H1 (cell line): Measurements from ENCODE around the gene TLR9. TPM values are rescaled to one million over a fixed set of nuclear protein-coding genes. Genes with fewer than 3 reads are reported as not detected.
A peak's percentile ranks its signal among the peaks of the same experiment; 100 is the strongest.

ENCODE experiments used
- ATF3 ChIP-seq: IDR thresholded peaks from 2 replicates; pipeline ENCODE4 v1.6.1; 2011; ENCODE audit warnings: low read depth, mild to moderate bottlenecking, low read length; ENCODE audit not compliant: insufficient read depth
- BRCA1 ChIP-seq: IDR thresholded peaks from 2 replicates; pipeline ENCODE4 v1.6.1; 2012; ENCODE audit warnings: low read depth, low read length, improper control_type of control experiment
- CBX5 ChIP-seq: fragments of 300-800, 300-1000 bp; sonication (generic); IDR thresholded peaks from 2 replicates; pipeline ENCODE4 v1.7.1; 2016; ENCODE audit warnings: antibody characterized with exemption, low read length, low read depth
- CHD1 ChIP-seq: IDR thresholded peaks from 2 replicates; pipeline ENCODE4 v1.6.1; 2012; ENCODE audit warnings: low read depth, low read length, improper control_type of control experiment
- CTBP2 ChIP-seq: IDR thresholded peaks from 2 replicates; pipeline ENCODE4 v1.7.0; 2011; ENCODE audit warnings: borderline replicate concordance, mild to moderate bottlenecking, moderate library complexity, mixed read lengths, low read length; ENCODE audit not compliant: insufficient read depth, insufficient read length
- CTCF ChIP-seq, 3 experiments: IDR thresholded peaks; 1 replicate in 2 of 3; 2 replicates in 1 of 3; pipeline versions ENCODE4 v1.5.1 to v1.6.1; 2011; ENCODE audit warnings: low read length in 3 of 3, mild to moderate bottlenecking in 3 of 3, inconsistent platforms in 2 of 3, low read depth in 1 of 3, moderate library complexity in 1 of 3; ENCODE audit not compliant: insufficient read depth in 1 of 3; ENCODE audit errors: control extremely low read depth in 1 of 3
- EP300 ChIP-seq, 2 experiments: IDR thresholded peaks; 1 replicate in 1 of 2; 2 replicates in 1 of 2; pipeline ENCODE4 v1.6.1; 2011 to 2012; ENCODE audit warnings: low read depth in 2 of 2, low read length in 2 of 2, mild to moderate bottlenecking in 2 of 2, borderline replicate concordance in 1 of 2, inconsistent platforms in 1 of 2, moderate library complexity in 1 of 2
- GABPA ChIP-seq: IDR thresholded peaks from 2 replicates; pipeline ENCODE4 v1.6.1; 2011; ENCODE audit warnings: mild to moderate bottlenecking, low read length, moderate library complexity, borderline replicate concordance; ENCODE audit not compliant: insufficient read depth
- GTF2F1 ChIP-seq: IDR thresholded peaks from 2 replicates; pipeline ENCODE4 v1.6.1; 2012; ENCODE audit warnings: low read depth, low read length, improper control_type of control experiment, borderline replicate concordance
- JUND ChIP-seq: IDR thresholded peaks from 2 replicates; pipeline ENCODE4 v1.6.1; 2011; ENCODE audit warnings: mild to moderate bottlenecking, improper control_type of control experiment, low read length
- PHF8 ChIP-seq: fragments of 200-600 bp; sonication (generic); conservative IDR thresholded peaks from 2 replicates; pipeline ENCODE4 v1.7.1; 2012; ENCODE audit warnings: low read depth, mild to moderate bottlenecking, inconsistent platforms, low read length, moderate library complexity
- RAD21 ChIP-seq, 2 experiments: IDR thresholded peaks in 1 of 2; conservative IDR thresholded peaks in 1 of 2; 2 replicates each; pipeline ENCODE4 v1.6.1; 2011; ENCODE audit warnings: low read depth in 2 of 2, low read length in 2 of 2, improper control_type of control experiment in 1 of 2, inconsistent platforms in 1 of 2, mild to moderate bottlenecking in 1 of 2, moderate library complexity in 1 of 2
- RBBP5 ChIP-seq: IDR thresholded peaks from 2 replicates; pipeline ENCODE4 v1.7.1; 2012; ENCODE audit warnings: low read depth, mild to moderate bottlenecking, inconsistent platforms, low read length, moderate library complexity, borderline replicate concordance
- SIN3A ChIP-seq, 2 experiments: IDR thresholded peaks in 1 of 2; conservative IDR thresholded peaks in 1 of 2; 2 replicates each; pipeline ENCODE4 v1.6.1; 2011 to 2012; ENCODE audit warnings: low read length in 2 of 2, improper control_type of control experiment in 1 of 2, low read depth in 1 of 2, mild to moderate bottlenecking in 1 of 2
- SIRT6 ChIP-seq: IDR thresholded peaks from one replicate; pipeline ENCODE4 v1.7.1; 2012; ENCODE audit warnings: low read length, inconsistent platforms
- SP2 ChIP-seq: IDR thresholded peaks from 2 replicates; pipeline ENCODE4 v1.6.1; 2012; ENCODE audit warnings: mild to moderate bottlenecking, low read length, inconsistent platforms
- SP4 ChIP-seq: IDR thresholded peaks from 2 replicates; pipeline ENCODE4 v1.6.1; 2012; ENCODE audit warnings: low read length, inconsistent platforms
- SUZ12 ChIP-seq: fragments of 200-600 bp; sonication (generic); IDR thresholded peaks from 2 replicates; pipeline ENCODE4 v1.6.1; 2012; ENCODE audit warnings: mild to moderate bottlenecking, inconsistent platforms, low read length, moderate library complexity, mixed read lengths
- TAF1 ChIP-seq: IDR thresholded peaks from 2 replicates; pipeline ENCODE4 v1.6.1; 2011; ENCODE audit warnings: mild to moderate bottlenecking, low read depth, low read length
- polyA plus RNA-seq, 7 experiments: library from polyadenylated mRNA; depleted of rRNA in 3 of 7; stranded (reverse) in 5 of 7; unstranded in 2 of 7; fragments of >200 nt in 5 of 7; fragments of 200-250 nt in 2 of 7; gene quantifications; 1 replicate in 5 of 7; 2 replicates in 1 of 7; 4 replicates in 1 of 7; pipeline versions ENCODE4 v1.2.1 to v1.2.3, GENCODE V29; 2011 to 2013; ENCODE audit warnings: missing spikeins in 2 of 7, mixed read lengths in 2 of 7
- total RNA-seq: library from RNA; stranded (reverse); fragmentation: NEBNext Ultra II Directional; extraction: Animal tissue kit (Norgen Biotek cat#: 25700); gene quantifications from 2 replicates; pipeline ENCODE4 v1.2.1, GENCODE V29; 2021

Gene TLR9
- total and polyA plus RNA-seq, 2 of the 8 experiments (the other 6 are each of a cell fraction or from before 2014, with no cell fraction given): 0.05 TPM; not detected in 1

DNA sequence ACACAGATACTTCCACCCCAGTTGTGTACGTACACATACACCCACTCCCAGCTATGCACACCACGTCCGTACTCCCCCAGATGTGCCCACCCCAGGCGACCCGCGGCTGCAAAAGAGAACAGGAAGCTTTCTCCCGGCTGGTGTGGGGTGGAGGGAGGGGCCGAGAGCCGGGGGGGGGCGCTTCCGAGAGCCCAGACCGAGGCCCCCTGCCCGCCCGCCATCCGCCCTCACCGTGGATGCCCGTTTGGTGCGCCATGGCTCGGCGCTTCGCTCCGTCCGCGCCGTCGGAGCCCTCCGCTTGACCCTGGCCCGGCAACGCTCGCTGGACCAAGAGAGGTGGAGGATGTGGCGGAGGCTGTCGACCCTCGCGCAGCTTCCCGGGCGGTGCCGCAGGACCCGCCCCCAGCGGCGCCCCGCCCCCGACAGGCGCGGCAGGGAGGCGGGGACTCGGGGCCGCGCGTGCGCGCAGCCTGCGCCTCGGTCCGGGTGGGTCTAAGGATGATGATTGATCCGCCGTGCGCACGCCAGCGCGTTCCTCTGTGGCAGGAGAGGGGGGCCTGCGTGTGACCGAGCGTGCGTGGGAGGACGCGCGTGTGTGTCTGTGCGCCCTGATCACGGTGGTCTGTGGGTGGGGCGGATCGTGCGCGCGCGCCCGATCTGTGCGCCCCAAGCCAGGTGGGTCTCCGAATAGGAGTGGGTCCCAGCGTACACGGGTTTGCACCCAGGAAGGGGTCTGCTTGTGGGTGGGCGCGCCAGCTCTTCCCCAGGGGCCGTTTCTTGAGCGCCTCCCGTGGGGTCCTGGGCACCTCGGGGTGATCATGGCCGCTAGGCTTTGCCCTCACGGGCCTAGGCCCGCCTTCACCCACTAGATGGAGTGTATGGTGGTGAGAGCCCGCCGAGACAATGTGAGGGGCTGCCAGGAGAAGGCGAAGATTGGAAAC lies 13.6 kb upstream of the TLR9 start, which contains the start of gene TWF2 (continued):
- TF ChIP-seq CTBP2: no peak
- TF ChIP-seq BRCA1: no peak
- TF ChIP-seq SP4: no peak
- no peak for TF ChIP-seq JUND
- no peak for TF ChIP-seq CBX5
- TF ChIP-seq SP2: no peak
- no peak for TF ChIP-seq GTF2F1
- no peak for TF ChIP-seq GABPA
- TF ChIP-seq SUZ12: peak; percentile 40; the same call in 1 of the 2 replicates
- peak; percentile 91; the same call in 1 of the 2 replicates for TF ChIP-seq RBBP5
- no peak for TF ChIP-seq SIRT6
- TF ChIP-seq CHD1: no peak
- no peak for TF ChIP-seq SIN3A (conservative IDR thresholded peaks at IDR 0.05 in 1 of 2, IDR thresholded peaks at IDR 0.05 in 1 of 2; ENCODE audit: low read depth in 1 of 2, low read length in 2 of 2)
- peak; percentile 61 for TF ChIP-seq PHF8
- no peak for TF ChIP-seq EP300 (IDR thresholded peaks at IDR 0.05; ENCODE audit: borderline replicate concordance in 1 of 2, low read depth in 2 of 2, low read length in 2 of 2)
- peak in 1 of 2 experiments; percentile 14; a peak in 1 of 4 replicates for TF ChIP-seq RAD21 (IDR thresholded peaks at IDR 0.05 in 1 of 2, conservative IDR thresholded peaks at IDR 0.05 in 1 of 2; ENCODE audit: low read depth in 2 of 2, low read length in 2 of 2)
- no peak for TF ChIP-seq ATF3
- peak in 2 of 3 experiments; percentile 38 to 40; a peak in 2 of 4 replicates for TF ChIP-seq CTCF (IDR thresholded peaks at IDR 0.05; ENCODE audit: control extremely low read depth in 1 of 3, insufficient read depth in 1 of 3, low read depth in 1 of 3, low read length in 3 of 3)
- TF ChIP-seq TAF1: peak; percentile 72
